Nephron progenitor cell (in vitro differentiated cells): ENCODE data around the gene YIPF6.
"Not testable (repeated sequence)": the region's sequence is repeated elsewhere in the genome, so short reads cannot be mapped to it uniquely, and the experiment has no call there.

Source experiments
- DNase-seq: peaks from one replicate; pipeline ENCODE4 v3.0.0; 2021
- H3K27ac Mint-ChIP-seq: 2 replicates; pipeline ENCODE4 v1.8.0; 2021; ENCODE audit warnings: mild to moderate bottlenecking, moderate library complexity, mixed read lengths
- H3K27me3 Mint-ChIP-seq: 2 replicates; pipeline ENCODE4 v1.8.0; 2021; ENCODE audit warnings: mild to moderate bottlenecking, low read depth, mixed read lengths; ENCODE audit not compliant: poor library complexity
- H3K36me3 Mint-ChIP-seq: 2 replicates; pipeline ENCODE4 v1.8.0; 2021; ENCODE audit warnings: low read depth, mixed read lengths
- H3K4me1 Mint-ChIP-seq: 2 replicates; pipeline ENCODE4 v1.8.0; 2021; ENCODE audit warnings: mixed read lengths
- H3K4me3 Mint-ChIP-seq: 2 replicates; pipeline ENCODE4 v1.8.0; 2021; ENCODE audit warnings: mild to moderate bottlenecking, moderate library complexity, mixed read lengths
- H3K9me3 Mint-ChIP-seq: 2 replicates; pipeline ENCODE4 v1.8.0; 2021; ENCODE audit warnings: mild to moderate bottlenecking, moderate library complexity, mixed read lengths
- CTCF ChIP-seq: fragments of 200-600 bp; sonication (generic); IDR thresholded peaks from 2 replicates; pipeline ENCODE4 v1.5.0; 2021; ENCODE audit warnings: antibody characterized with exemption

The YIPF6 gene

GRCh38 chrX:68487254-68487653 is 11.6 kb upstream of the YIPF6 start:
- no peak for DNase-seq
- Mint-ChIP-seq H3K27me3 (no peaks in the 10 kb centered on the region), H3K27ac (no peak overlapping the region), H3K9me3 (peaks cover 19% of the 10 kb centered on the region), H3K4me1 (no peaks in the 10 kb centered on the region), H3K36me3 (no peaks in the 10 kb centered on the region), H3K4me3 (no peak overlapping the region)
- TF ChIP-seq CTCF, result no peak

GRCh38 chrX:68487924-68488323 is 10.9 kb upstream of the YIPF6 start:
- H3K27ac Mint-ChIP-seq, result no peak overlapping the region
- no peaks in the 10 kb centered on the region for H3K27me3 Mint-ChIP-seq
- DNase-seq, result no peak
- no peak overlapping the region for H3K4me3 Mint-ChIP-seq
- peaks cover 22% of the 10 kb centered on the region for H3K9me3 Mint-ChIP-seq
- no peaks in the 10 kb centered on the region for H3K36me3 Mint-ChIP-seq
- TF ChIP-seq CTCF, result no peak
- H3K4me1 Mint-ChIP-seq, result no peaks in the 10 kb centered on the region

- peaks cover 22% of the 10 kb centered on the region for H3K9me3 Mint-ChIP-seq
- no peak overlapping the region for H3K4me3 Mint-ChIP-seq
- no peak overlapping the region for H3K27ac Mint-ChIP-seq
- H3K27me3 Mint-ChIP-seq, result no peaks in the 10 kb centered on the region
- TF ChIP-seq CTCF, result no peak
- H3K36me3 Mint-ChIP-seq, result no peaks in the 10 kb centered on the region
- no peak for DNase-seq
- H3K4me1 Mint-ChIP-seq, result no peaks in the 10 kb centered on the region
Observed at GRCh38 chrX:68488657-68489056, 10.2 kb upstream of the YIPF6 start.

- no peak for DNase-seq
- H3K27ac Mint-ChIP-seq, result no peak overlapping the region
- H3K9me3 Mint-ChIP-seq, result peaks cover 31% of the 10 kb centered on the region
- H3K4me3 Mint-ChIP-seq, result no peak overlapping the region
- no peaks in the 10 kb centered on the region for H3K4me1 Mint-ChIP-seq
- peaks cover 4% of the 10 kb centered on the region for H3K27me3 Mint-ChIP-seq
- TF ChIP-seq CTCF, result peak; percentile 30
- no peaks in the 10 kb centered on the region for H3K36me3 Mint-ChIP-seq
Observed at GRCh38 chrX:68490644-68491043, 8.2 kb upstream of the YIPF6 start.

- H3K27me3 Mint-ChIP-seq, result peaks cover 4% of the 10 kb centered on the region
- H3K4me3 Mint-ChIP-seq, result no peak overlapping the region
- no peak for DNase-seq
- H3K4me1 Mint-ChIP-seq, result peaks cover 3% of the 10 kb centered on the region
- no peak overlapping the region for H3K27ac Mint-ChIP-seq
- H3K36me3 Mint-ChIP-seq, result no peaks in the 10 kb centered on the region
- TF ChIP-seq CTCF, result no peak
- H3K9me3 Mint-ChIP-seq, result peaks cover 24% of the 10 kb centered on the region
Observed at GRCh38 chrX:68492583-68492982, 6.3 kb upstream of the YIPF6 start.

GRCh38 chrX:68493776-68494175 is 5.1 kb upstream of the YIPF6 start:
- H3K9me3 Mint-ChIP-seq, result peaks cover 28% of the 10 kb centered on the region
- H3K36me3 Mint-ChIP-seq, H3K27ac Mint-ChIP-seq, H3K27me3 Mint-ChIP-seq, H3K4me3 Mint-ChIP-seq, H3K4me1 Mint-ChIP-seq, DNase-seq: not testable (repeated sequence)
